SK-N-SH treated with all-trans-retinoic acid at 6 μM for 48 hours (cell line): ENCODE measurements around the gene PLEKHA4.

Experiments used
- ATAC-seq: fragments of 200-7000 bp; cut with Tn5 transposase; 3 replicates; pipeline ENCODE4 v1.9.1; 2020; ENCODE audit warnings: mild to moderate bottlenecking, moderate library complexity
- ARNTL ChIP-seq: fragments of 450-650 bp; formaldehyde crosslinking; IDR thresholded peaks from 2 replicates; pipeline ENCODE4 v1.5.0; 2020; ENCODE audit warnings: low read depth, mild to moderate bottlenecking, moderate library complexity, borderline replicate concordance
- BACH2 ChIP-seq: fragments of 250-450 bp; sonication (Bioruptor Pico); IDR thresholded peaks from 2 replicates; pipeline ENCODE4 v1.9.0; 2021; ENCODE audit warnings: mild to moderate bottlenecking, borderline replicate concordance
- CSDC2 ChIP-seq: fragments of 250-450 bp; sonication (Bioruptor Pico); IDR thresholded peaks from 2 replicates; pipeline ENCODE4 v1.5.0; 2020; ENCODE audit warnings: mild to moderate bottlenecking, moderate library complexity
- ESRRG ChIP-seq: fragments of 250-450 bp; sonication (Bioruptor Pico); IDR thresholded peaks from 2 replicates; pipeline ENCODE4 v1.6.1; 2021; ENCODE audit warnings: mild to moderate bottlenecking
- GLIS3 ChIP-seq: fragments of 250-450 bp; sonication (Bioruptor Pico); IDR thresholded peaks from 2 replicates; pipeline ENCODE4 v1.5.0; 2020; ENCODE audit warnings: mild to moderate bottlenecking, moderate library complexity
- ISL1 ChIP-seq: fragments of 250-450 bp; sonication (Bioruptor Pico); IDR thresholded peaks from 2 replicates; pipeline ENCODE4 v2.1.2; 2022; ENCODE audit warnings: mild to moderate bottlenecking, moderate library complexity
- OSR1 ChIP-seq: fragments of 250-450 bp; sonication (Bioruptor Pico); IDR thresholded peaks from 2 replicates; pipeline ENCODE4 v1.8.0; 2022; ENCODE audit warnings: moderate library complexity, mild to moderate bottlenecking, inconsistent platforms
- PPARA ChIP-seq: fragments of 250-450 bp; sonication (Bioruptor Pico); IDR thresholded peaks from 2 replicates; pipeline ENCODE4 v1.5.0; 2020; ENCODE audit warnings: mild to moderate bottlenecking, borderline replicate concordance
- RARB ChIP-seq: fragments of 250-450 bp; sonication (Bioruptor Pico); IDR thresholded peaks from 2 replicates; pipeline ENCODE4 v1.8.0; 2021; ENCODE audit warnings: mild to moderate bottlenecking, moderate library complexity
- SNAI2 ChIP-seq: fragments of 250-450 bp; sonication (Bioruptor Pico); IDR thresholded peaks from 2 replicates; pipeline ENCODE4 v1.5.0; 2020; ENCODE audit warnings: mild to moderate bottlenecking, moderate library complexity
- TCF4 ChIP-seq: fragments of 250-450 bp; sonication (Bioruptor Pico); IDR thresholded peaks from 2 replicates; pipeline ENCODE4 v1.8.0; 2021; ENCODE audit warnings: mild to moderate bottlenecking, moderate library complexity, borderline replicate concordance
- TOX ChIP-seq: fragments of 250-450 bp; sonication (Bioruptor Pico); IDR thresholded peaks from 2 replicates; pipeline ENCODE4 v1.8.0; 2021; ENCODE audit warnings: mild to moderate bottlenecking, moderate library complexity, borderline replicate concordance
- TSHZ2 ChIP-seq: fragments of 250-450 bp; sonication (Bioruptor Pico); IDR thresholded peaks from 2 replicates; pipeline ENCODE4 v1.5.0; 2020; ENCODE audit warnings: mild to moderate bottlenecking, moderate library complexity
- ZC3H10 ChIP-seq: fragments of 250-450 bp; sonication (Bioruptor Pico); IDR thresholded peaks from 2 replicates; pipeline ENCODE4 v1.5.1; 2021; ENCODE audit warnings: mild to moderate bottlenecking, moderate library complexity
- ZFP30 ChIP-seq: fragments of 450-650 bp; formaldehyde crosslinking; IDR thresholded peaks from 2 replicates; pipeline ENCODE4 v1.5.0; 2022; ENCODE audit warnings: mild to moderate bottlenecking, moderate library complexity
- ZNF565 ChIP-seq: fragments of 450-650 bp; formaldehyde crosslinking; conservative IDR thresholded peaks from 2 replicates; pipeline ENCODE4 v1.5.0; 2020; ENCODE audit warnings: low read depth, mild to moderate bottlenecking, moderate library complexity
- ZNF70 ChIP-seq: fragments of 450-650 bp; formaldehyde crosslinking; IDR thresholded peaks from 2 replicates; pipeline ENCODE4 v1.5.0; 2020; ENCODE audit warnings: mild to moderate bottlenecking, moderate library complexity
- ZNF8 ChIP-seq: fragments of 450-650 bp; formaldehyde crosslinking; IDR thresholded peaks from 2 replicates; pipeline ENCODE4 v1.5.0; 2020; ENCODE audit warnings: mild to moderate bottlenecking, moderate library complexity
- TF ChIP-seq, protein P1 (sequence below): fragments of 250-450 bp; sonication (Bioruptor Pico); IDR thresholded peaks from 2 replicates; pipeline ENCODE4 v1.5.1; 2020; ENCODE audit warnings: low read depth, mild to moderate bottlenecking, moderate library complexity
- TF ChIP-seq, protein P2 (sequence below): fragments of 250-450 bp; sonication (Bioruptor Pico); IDR thresholded peaks from 2 replicates; pipeline ENCODE4 v1.8.0; 2020; ENCODE audit warnings: mild to moderate bottlenecking, moderate library complexity, borderline replicate concordance
- TF ChIP-seq, protein P3 (sequence below): fragments of 250-450 bp; sonication (Bioruptor Pico); IDR thresholded peaks from 2 replicates; pipeline ENCODE4 v1.5.1; 2021; ENCODE audit warnings: mild to moderate bottlenecking, moderate library complexity

PLEKHA4 gene

GRCh38 chr19:48859711-48860572, 8.5 kb downstream of the PLEKHA4 start:
- no peak; the same call in 2 of the 3 replicates for ATAC-seq

GRCh38 chr19:48858984-48859710, 9.3 kb downstream of the PLEKHA4 start:
- TF ChIP-seq, protein P1, sequence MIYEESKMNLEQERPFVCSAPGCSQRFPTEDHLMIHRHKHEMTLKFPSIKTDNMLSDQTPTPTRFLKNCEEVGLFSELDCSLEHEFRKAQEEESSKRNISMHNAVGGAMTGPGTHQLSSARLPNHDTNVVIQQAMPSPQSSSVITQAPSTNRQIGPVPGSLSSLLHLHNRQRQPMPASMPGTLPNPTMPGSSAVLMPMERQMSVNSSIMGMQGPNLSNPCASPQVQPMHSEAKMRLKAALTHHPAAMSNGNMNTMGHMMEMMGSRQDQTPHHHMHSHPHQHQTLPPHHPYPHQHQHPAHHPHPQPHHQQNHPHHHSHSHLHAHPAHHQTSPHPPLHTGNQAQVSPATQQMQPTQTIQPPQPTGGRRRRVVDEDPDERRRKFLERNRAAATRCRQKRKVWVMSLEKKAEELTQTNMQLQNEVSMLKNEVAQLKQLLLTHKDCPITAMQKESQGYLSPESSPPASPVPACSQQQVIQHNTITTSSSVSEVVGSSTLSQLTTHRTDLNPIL (CRISPR knock-in tag): no peak
- no peak for TF ChIP-seq ZNF8 (CRISPR knock-in tag)
- TF ChIP-seq SNAI2 (CRISPR knock-in tag): no peak
- TF ChIP-seq ARNTL (CRISPR knock-in tag): no peak
- no peak for TF ChIP-seq ZC3H10 (CRISPR knock-in tag)
- no peak for TF ChIP-seq ZNF565 (CRISPR knock-in tag)
- no peak for TF ChIP-seq ZFP30 (CRISPR knock-in tag)
- no peak; the same call in 2 of the 3 replicates for ATAC-seq

More at GRCh38 chr19:48859711-48860572, 8.5 kb downstream of the PLEKHA4 start:
- TF ChIP-seq ZNF70 (CRISPR knock-in tag) (no peak), OSR1 (CRISPR knock-in tag) (no peak), GLIS3 (no peak), TSHZ2 (CRISPR knock-in tag) (no peak), PPARA (CRISPR knock-in tag) (no peak), ZC3H10 (CRISPR knock-in tag) (no peak), RARB (CRISPR knock-in tag) (no peak), ZNF8 (CRISPR knock-in tag) (no peak)
- TF ChIP-seq, protein P2, sequence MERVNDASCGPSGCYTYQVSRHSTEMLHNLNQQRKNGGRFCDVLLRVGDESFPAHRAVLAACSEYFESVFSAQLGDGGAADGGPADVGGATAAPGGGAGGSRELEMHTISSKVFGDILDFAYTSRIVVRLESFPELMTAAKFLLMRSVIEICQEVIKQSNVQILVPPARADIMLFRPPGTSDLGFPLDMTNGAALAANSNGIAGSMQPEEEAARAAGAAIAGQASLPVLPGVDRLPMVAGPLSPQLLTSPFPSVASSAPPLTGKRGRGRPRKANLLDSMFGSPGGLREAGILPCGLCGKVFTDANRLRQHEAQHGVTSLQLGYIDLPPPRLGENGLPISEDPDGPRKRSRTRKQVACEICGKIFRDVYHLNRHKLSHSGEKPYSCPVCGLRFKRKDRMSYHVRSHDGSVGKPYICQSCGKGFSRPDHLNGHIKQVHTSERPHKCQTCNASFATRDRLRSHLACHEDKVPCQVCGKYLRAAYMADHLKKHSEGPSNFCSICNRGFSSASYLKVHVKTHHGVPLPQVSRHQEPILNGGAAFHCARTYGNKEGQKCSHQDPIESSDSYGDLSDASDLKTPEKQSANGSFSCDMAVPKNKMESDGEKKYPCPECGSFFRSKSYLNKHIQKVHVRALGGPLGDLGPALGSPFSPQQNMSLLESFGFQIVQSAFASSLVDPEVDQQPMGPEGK (CRISPR knock-in tag): no peak
- TF ChIP-seq, all 23 proteins: peak for 0

GRCh38 chr19:48856921-48857320, 11.5 kb downstream of the PLEKHA4 start:
- ATAC-seq: no peak
- TF ChIP-seq, protein P3, sequence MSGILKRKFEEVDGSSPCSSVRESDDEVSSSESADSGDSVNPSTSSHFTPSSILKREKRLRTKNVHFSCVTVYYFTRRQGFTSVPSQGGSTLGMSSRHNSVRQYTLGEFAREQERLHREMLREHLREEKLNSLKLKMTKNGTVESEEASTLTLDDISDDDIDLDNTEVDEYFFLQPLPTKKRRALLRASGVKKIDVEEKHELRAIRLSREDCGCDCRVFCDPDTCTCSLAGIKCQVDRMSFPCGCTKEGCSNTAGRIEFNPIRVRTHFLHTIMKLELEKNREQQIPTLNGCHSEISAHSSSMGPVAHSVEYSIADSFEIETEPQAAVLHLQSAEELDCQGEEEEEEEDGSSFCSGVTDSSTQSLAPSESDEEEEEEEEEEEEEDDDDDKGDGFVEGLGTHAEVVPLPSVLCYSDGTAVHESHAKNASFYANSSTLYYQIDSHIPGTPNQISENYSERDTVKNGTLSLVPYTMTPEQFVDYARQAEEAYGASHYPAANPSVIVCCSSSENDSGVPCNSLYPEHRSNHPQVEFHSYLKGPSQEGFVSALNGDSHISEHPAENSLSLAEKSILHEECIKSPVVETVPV (CRISPR knock-in tag): no peak
- TF ChIP-seq TSHZ2 (CRISPR knock-in tag) (no peak), ZFP30 (CRISPR knock-in tag) (no peak), TCF4 (no peak), ISL1 (CRISPR knock-in tag) (no peak), OSR1 (CRISPR knock-in tag) (no peak), SNAI2 (CRISPR knock-in tag) (no peak), TOX (CRISPR knock-in tag) (no peak), BACH2 (CRISPR knock-in tag) (no peak), CSDC2 (CRISPR knock-in tag) (no peak), ARNTL (CRISPR knock-in tag) (no peak), ZC3H10 (CRISPR knock-in tag) (no peak), ZNF70 (CRISPR knock-in tag) (no peak), ESRRG (CRISPR knock-in tag) (no peak)
- TF ChIP-seq, protein P1 (CRISPR knock-in tag): no peak
- TF ChIP-seq, protein P2 (CRISPR knock-in tag): no peak
